Right lung (tissue), 5 donors: ENCODE results near the gene NDUFV2. TPM values are rescaled to one million over a fixed set of nuclear protein-coding genes. Genes with fewer than 3 reads are reported as not detected.

Experiments
- polyA plus RNA-seq, 5 donors: library from polyadenylated mRNA; unstranded; fragments of 120-200 nt; gene quantifications; one replicate each; pipeline versions ENCODE4 v1.2.1 to v1.2.3, GENCODE V29; 2013; ENCODE audit warnings: inconsistent platforms in 1 of 5, low replicate concordance in 1 of 5; ENCODE audit not compliant: insufficient read length in 5 of 5, insufficient read depth in 1 of 5

NDUFV2 gene
- polyA plus RNA-seq, 5 donors, result 87.4 to 122 (median 101) TPM

Other genes with a start within 250 kb of the NDUFV2 start
- 10 to 100 TPM; 14.3 to 35.4 (median 32.7) TPM for gene ANKRD12, start 34.1 kb downstream of the NDUFV2 start, polyA plus RNA-seq
- 10 to 100 TPM; 60.2 to 99.0 (median 70.5) TPM for gene TWSG1, start 232.1 kb downstream of the NDUFV2 start, polyA plus RNA-seq